Measurements from ENCODE around the gene HELB. TPM values are rescaled to one million over a fixed set of nuclear protein-coding genes. Genes with fewer than 3 reads are reported as not detected.

HELB gene
- total RNA-seq, 1 donor from 2014 or later: 4.1 TPM

GRCh38 chr12:66290716-66291200 is 11.5 kb upstream of the HELB start:
- peaks cover 5% of the 10 kb centered on the region for H3K27me3 Mint-ChIP-seq (ENCODE audit: low read depth, unreplicated experiment)
- no peaks in the 10 kb centered on the region for H4K20me1 ChIP-seq (ENCODE audit: insufficient read depth, low read length)
- TF ChIP-seq, protein P1, sequence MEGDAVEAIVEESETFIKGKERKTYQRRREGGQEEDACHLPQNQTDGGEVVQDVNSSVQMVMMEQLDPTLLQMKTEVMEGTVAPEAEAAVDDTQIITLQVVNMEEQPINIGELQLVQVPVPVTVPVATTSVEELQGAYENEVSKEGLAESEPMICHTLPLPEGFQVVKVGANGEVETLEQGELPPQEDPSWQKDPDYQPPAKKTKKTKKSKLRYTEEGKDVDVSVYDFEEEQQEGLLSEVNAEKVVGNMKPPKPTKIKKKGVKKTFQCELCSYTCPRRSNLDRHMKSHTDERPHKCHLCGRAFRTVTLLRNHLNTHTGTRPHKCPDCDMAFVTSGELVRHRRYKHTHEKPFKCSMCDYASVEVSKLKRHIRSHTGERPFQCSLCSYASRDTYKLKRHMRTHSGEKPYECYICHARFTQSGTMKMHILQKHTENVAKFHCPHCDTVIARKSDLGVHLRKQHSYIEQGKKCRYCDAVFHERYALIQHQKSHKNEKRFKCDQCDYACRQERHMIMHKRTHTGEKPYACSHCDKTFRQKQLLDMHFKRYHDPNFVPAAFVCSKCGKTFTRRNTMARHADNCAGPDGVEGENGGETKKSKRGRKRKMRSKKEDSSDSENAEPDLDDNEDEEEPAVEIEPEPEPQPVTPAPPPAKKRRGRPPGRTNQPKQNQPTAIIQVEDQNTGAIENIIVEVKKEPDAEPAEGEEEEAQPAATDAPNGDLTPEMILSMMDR (IDR thresholded peaks at IDR 0.05; ENCODE audit: insufficient read depth, low read depth, low read length): no peak
- no peak for TF ChIP-seq EZH2 (IDR thresholded peaks at IDR 0.05; ENCODE audit: insufficient read depth, low read length)
- peaks cover 4% of the 10 kb centered on the region for H3K9me3 Mint-ChIP-seq (ENCODE audit: unreplicated experiment)
- H3K4me3 ChIP-seq (ENCODE audit: insufficient read depth, low read depth, low read length): no peak overlapping the region
- no peaks in the 10 kb centered on the region for H3K4me1 Mint-ChIP-seq (ENCODE audit: low read depth, unreplicated experiment)
- no peak for DNase-seq (ENCODE audit: low read depth)
- no peak overlapping the region for H3K4me3 Mint-ChIP-seq (ENCODE audit: unreplicated experiment)
- no peaks in the 10 kb centered on the region for H3K4me1 ChIP-seq (ENCODE audit: insufficient read depth, low read length)
- H3K36me3 ChIP-seq (ENCODE audit: insufficient read depth, low read length): no peaks in the 10 kb centered on the region
- no peak overlapping the region for H2AFZ ChIP-seq (ENCODE audit: low read depth, low read length)
- H3K9me3 ChIP-seq (ENCODE audit: insufficient read depth, low read depth, low read length): no peaks in the 10 kb centered on the region
- no peak overlapping the region for H3K27ac Mint-ChIP-seq (ENCODE audit: unreplicated experiment)
- H3K79me2 ChIP-seq (ENCODE audit: insufficient read depth, low read length): no peaks in the 10 kb centered on the region
- FAIRE-seq: no peak
- no peaks in the 10 kb centered on the region for H3K27me3 ChIP-seq (ENCODE audit: insufficient read depth, low read length)
- no peak overlapping the region for H3K9ac ChIP-seq (ENCODE audit: low read length)
- H3K4me2 ChIP-seq (ENCODE audit: low read length): no peak overlapping the region
- no peak overlapping the region for H3K27ac ChIP-seq (ENCODE audit: low read depth, low read length)
- H3K36me3 Mint-ChIP-seq (ENCODE audit: low read depth, unreplicated experiment): no peaks in the 10 kb centered on the region

- Mint-ChIP-seq H3K27me3 (ENCODE audit: low read depth, unreplicated experiment) (peaks cover 7% of the 10 kb centered on the region), H3K27ac (ENCODE audit: unreplicated experiment) (no peak overlapping the region), H3K36me3 (ENCODE audit: low read depth, unreplicated experiment) (no peaks in the 10 kb centered on the region), H3K4me1 (ENCODE audit: low read depth, unreplicated experiment) (no peaks in the 10 kb centered on the region), H3K4me3 (ENCODE audit: unreplicated experiment) (no peak overlapping the region), H3K9me3 (ENCODE audit: unreplicated experiment) (peaks cover 4% of the 10 kb centered on the region)
- Histone ChIP-seq H3K4me3 (ENCODE audit: insufficient read depth, low read depth, low read length) (no peak overlapping the region), H3K27me3 (ENCODE audit: insufficient read depth, low read length) (peaks cover 5% of the 10 kb centered on the region), H2AFZ (ENCODE audit: low read depth, low read length) (no peak overlapping the region), H3K36me3 (ENCODE audit: insufficient read depth, low read length) (no peaks in the 10 kb centered on the region), H3K4me2 (ENCODE audit: low read length) (no peak overlapping the region), H3K79me2 (ENCODE audit: insufficient read depth, low read length) (no peaks in the 10 kb centered on the region), H3K27ac (ENCODE audit: low read depth, low read length) (no peak overlapping the region), H3K9ac (ENCODE audit: low read length) (no peak overlapping the region), H4K20me1 (ENCODE audit: insufficient read depth, low read length) (no peaks in the 10 kb centered on the region), H3K4me1 (ENCODE audit: insufficient read depth, low read length) (no peaks in the 10 kb centered on the region), H3K9me3 (ENCODE audit: insufficient read depth, low read depth, low read length) (no peaks in the 10 kb centered on the region)
- TF ChIP-seq, protein P1 (IDR thresholded peaks at IDR 0.05; ENCODE audit: insufficient read depth, low read depth, low read length): no peak
- no peak for TF ChIP-seq EZH2 (IDR thresholded peaks at IDR 0.05; ENCODE audit: insufficient read depth, low read length)
- DNase-seq (ENCODE audit: low read depth) (no peak), FAIRE-seq (no peak)
Measured at GRCh38 chr12:66296176-66296683, 6.1 kb upstream of the HELB start.

- no peak for DNase-seq (ENCODE audit: low read depth)
- Histone ChIP-seq H2AFZ (ENCODE audit: low read depth, low read length) (no peak overlapping the region), H3K4me1 (ENCODE audit: insufficient read depth, low read length) (no peaks in the 10 kb centered on the region), H4K20me1 (ENCODE audit: insufficient read depth, low read length) (no peaks in the 10 kb centered on the region), H3K36me3 (ENCODE audit: insufficient read depth, low read length) (no peaks in the 10 kb centered on the region), H3K27me3 (ENCODE audit: insufficient read depth, low read length) (peaks cover 6% of the 10 kb centered on the region), H3K4me2 (ENCODE audit: low read length) (no peak overlapping the region), H3K9me3 (ENCODE audit: insufficient read depth, low read depth, low read length) (no peaks in the 10 kb centered on the region), H3K79me2 (ENCODE audit: insufficient read depth, low read length) (no peaks in the 10 kb centered on the region), H3K4me3 (ENCODE audit: insufficient read depth, low read depth, low read length) (no peak overlapping the region), H3K27ac (ENCODE audit: low read depth, low read length) (no peak overlapping the region), H3K9ac (ENCODE audit: low read length) (no peak overlapping the region)
- Mint-ChIP-seq H3K27me3 (ENCODE audit: low read depth, unreplicated experiment) (peaks cover 7% of the 10 kb centered on the region), H3K9me3 (ENCODE audit: unreplicated experiment) (peaks cover 4% of the 10 kb centered on the region), H3K27ac (ENCODE audit: unreplicated experiment) (no peak overlapping the region), H3K4me3 (ENCODE audit: unreplicated experiment) (no peak overlapping the region), H3K36me3 (ENCODE audit: low read depth, unreplicated experiment) (no peaks in the 10 kb centered on the region), H3K4me1 (ENCODE audit: low read depth, unreplicated experiment) (no peaks in the 10 kb centered on the region)
- no peak for TF ChIP-seq EZH2 (IDR thresholded peaks at IDR 0.05; ENCODE audit: insufficient read depth, low read length)
- TF ChIP-seq, protein P1 (IDR thresholded peaks at IDR 0.05; ENCODE audit: insufficient read depth, low read depth, low read length): no peak
- no peak for FAIRE-seq
Measured at GRCh38 chr12:66297080-66297479, 5.2 kb upstream of the HELB start.
